Parathyroid adenoma (tissue), 2 donors: ENCODE measurements around the gene EXOSC6.
"Not testable (repeated sequence)": the region's sequence is repeated elsewhere in the genome, so short reads cannot be mapped to it uniquely, and the experiment has no call there.

Source experiments
- H2AFZ ChIP-seq: fragments of 300-600 bp; sonication (generic); one replicate; pipeline ENCODE4 v1.7.0; 2017; ENCODE audit warnings: antibody characterized with exemption, mild to moderate bottlenecking
- H3K27ac ChIP-seq: fragments of 300-600 bp; sonication (generic); one replicate; pipeline ENCODE4 v1.7.0; 2017
- H3K27me3 ChIP-seq: fragments of 300-600 bp; sonication (generic); one replicate; pipeline ENCODE4 v1.7.0; 2017; ENCODE audit warnings: low read length; ENCODE audit not compliant: control insufficient read depth, insufficient read depth
- H3K36me3 ChIP-seq: fragments of 300-600 bp; sonication (generic); one replicate; pipeline ENCODE4 v1.7.0; 2017; ENCODE audit warnings: low read length; ENCODE audit not compliant: control insufficient read depth, insufficient read depth
- H3K4me1 ChIP-seq: fragments of 300-600 bp; sonication (generic); one replicate; pipeline ENCODE4 v1.7.0; 2017; ENCODE audit warnings: control low read depth
- H3K4me2 ChIP-seq: fragments of 300-600 bp; sonication (generic); one replicate; pipeline ENCODE4 v1.7.0; 2017; ENCODE audit warnings: low read length
- H3K4me3 ChIP-seq: fragments of 300-600 bp; sonication (generic); one replicate; pipeline ENCODE4 v1.7.0; 2017; ENCODE audit warnings: low read depth, low read length
- H3K79me2 ChIP-seq: fragments of 300-600 bp; sonication (generic); one replicate; pipeline ENCODE4 v1.7.0; 2017; ENCODE audit warnings: control low read depth
- H3K9ac ChIP-seq: fragments of 300-600 bp; sonication (generic); one replicate; pipeline ENCODE4 v1.7.0; 2017; ENCODE audit warnings: mild to moderate bottlenecking
- H3K9me3 ChIP-seq: fragments of 300-600 bp; sonication (generic); one replicate; pipeline ENCODE4 v1.7.0; 2017; ENCODE audit warnings: low read length; ENCODE audit not compliant: control insufficient read depth
- TF ChIP-seq, protein P1 (sequence below): fragments of 300-600 bp; sonication (generic); IDR thresholded peaks from one replicate; pipeline ENCODE4 v1.7.0; 2017; ENCODE audit warnings: antibody characterized with exemption, mild to moderate bottlenecking
- donor health status: primary hyperparathyroidism.

EXOSC6 gene

DNA sequence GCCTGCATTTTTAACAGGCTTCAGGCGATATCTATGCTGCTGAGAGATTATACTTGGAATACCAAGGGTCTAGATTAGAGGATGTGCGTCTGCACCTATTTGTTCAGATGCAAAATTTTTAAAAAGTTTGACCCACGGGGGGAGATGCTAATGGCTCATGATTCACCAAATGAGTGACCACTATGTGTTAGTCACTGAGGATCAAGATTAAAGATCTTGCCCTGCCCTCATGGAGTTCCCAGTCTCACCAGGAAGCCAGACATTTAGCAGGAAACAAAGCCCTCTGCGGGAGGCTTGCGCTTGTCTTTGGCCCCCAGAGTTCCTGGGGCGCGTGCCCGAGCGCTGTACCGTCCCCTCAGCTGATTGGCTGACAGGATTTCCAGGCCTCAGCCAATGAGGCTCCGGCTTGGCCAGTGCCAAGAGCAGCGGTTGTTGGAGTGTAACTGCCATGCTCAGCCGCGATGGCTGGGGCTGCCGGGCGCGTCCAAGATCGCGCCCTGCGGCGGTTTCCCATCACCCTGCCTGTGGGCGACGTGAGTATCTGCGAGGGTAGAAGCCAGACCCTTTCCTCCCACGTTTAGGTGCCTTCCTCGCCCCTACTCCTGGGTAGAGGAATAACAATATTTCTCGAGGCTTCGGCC is 42.8 kb upstream of the EXOSC6 start:
- H3K36me3 ChIP-seq: no peaks in the 10 kb centered on the region
- no peaks in the 10 kb centered on the region for H3K27me3 ChIP-seq
- H2AFZ ChIP-seq: no peak overlapping the region
- H3K4me1 ChIP-seq: peaks cover 5% of the 10 kb centered on the region
- H3K9ac ChIP-seq: no peak overlapping the region
- no peak overlapping the region for H3K27ac ChIP-seq
- H3K4me2 ChIP-seq: no peak overlapping the region
- TF ChIP-seq, protein P1, sequence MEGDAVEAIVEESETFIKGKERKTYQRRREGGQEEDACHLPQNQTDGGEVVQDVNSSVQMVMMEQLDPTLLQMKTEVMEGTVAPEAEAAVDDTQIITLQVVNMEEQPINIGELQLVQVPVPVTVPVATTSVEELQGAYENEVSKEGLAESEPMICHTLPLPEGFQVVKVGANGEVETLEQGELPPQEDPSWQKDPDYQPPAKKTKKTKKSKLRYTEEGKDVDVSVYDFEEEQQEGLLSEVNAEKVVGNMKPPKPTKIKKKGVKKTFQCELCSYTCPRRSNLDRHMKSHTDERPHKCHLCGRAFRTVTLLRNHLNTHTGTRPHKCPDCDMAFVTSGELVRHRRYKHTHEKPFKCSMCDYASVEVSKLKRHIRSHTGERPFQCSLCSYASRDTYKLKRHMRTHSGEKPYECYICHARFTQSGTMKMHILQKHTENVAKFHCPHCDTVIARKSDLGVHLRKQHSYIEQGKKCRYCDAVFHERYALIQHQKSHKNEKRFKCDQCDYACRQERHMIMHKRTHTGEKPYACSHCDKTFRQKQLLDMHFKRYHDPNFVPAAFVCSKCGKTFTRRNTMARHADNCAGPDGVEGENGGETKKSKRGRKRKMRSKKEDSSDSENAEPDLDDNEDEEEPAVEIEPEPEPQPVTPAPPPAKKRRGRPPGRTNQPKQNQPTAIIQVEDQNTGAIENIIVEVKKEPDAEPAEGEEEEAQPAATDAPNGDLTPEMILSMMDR: no peak
- H3K4me3 ChIP-seq: no peak overlapping the region
- H3K9me3 ChIP-seq: no peaks in the 10 kb centered on the region
- H3K79me2 ChIP-seq: peaks cover 5% of the 10 kb centered on the region

DNA sequence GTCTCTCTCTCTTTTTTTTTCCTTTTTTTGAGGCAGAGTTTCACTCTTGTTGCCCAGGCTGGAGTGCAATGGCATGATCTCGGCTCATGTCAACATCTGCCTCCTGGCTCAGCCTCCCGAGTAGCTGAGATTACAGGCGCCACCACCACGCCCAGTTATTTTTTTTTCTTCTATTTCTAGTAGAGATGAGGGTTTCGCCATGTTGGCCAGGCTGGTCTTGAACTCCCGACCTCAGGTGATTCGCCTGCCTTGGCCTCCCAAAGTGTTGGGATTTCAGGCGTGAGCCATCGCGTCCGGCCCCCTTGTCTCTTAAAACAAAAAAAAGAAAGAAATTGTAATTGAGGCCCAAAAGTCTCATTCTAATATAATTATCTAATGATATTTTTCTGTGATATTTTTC is 40.4 kb upstream of the EXOSC6 start:
- not testable (repeated sequence) for H3K4me2 ChIP-seq, H3K36me3 ChIP-seq, H3K4me1 ChIP-seq, H3K27me3 ChIP-seq, H3K9ac ChIP-seq, H3K27ac ChIP-seq, H3K4me3 ChIP-seq, H2AFZ ChIP-seq, H3K9me3 ChIP-seq
- H3K79me2 ChIP-seq: peaks cover 16% of the 10 kb centered on the region

DNA sequence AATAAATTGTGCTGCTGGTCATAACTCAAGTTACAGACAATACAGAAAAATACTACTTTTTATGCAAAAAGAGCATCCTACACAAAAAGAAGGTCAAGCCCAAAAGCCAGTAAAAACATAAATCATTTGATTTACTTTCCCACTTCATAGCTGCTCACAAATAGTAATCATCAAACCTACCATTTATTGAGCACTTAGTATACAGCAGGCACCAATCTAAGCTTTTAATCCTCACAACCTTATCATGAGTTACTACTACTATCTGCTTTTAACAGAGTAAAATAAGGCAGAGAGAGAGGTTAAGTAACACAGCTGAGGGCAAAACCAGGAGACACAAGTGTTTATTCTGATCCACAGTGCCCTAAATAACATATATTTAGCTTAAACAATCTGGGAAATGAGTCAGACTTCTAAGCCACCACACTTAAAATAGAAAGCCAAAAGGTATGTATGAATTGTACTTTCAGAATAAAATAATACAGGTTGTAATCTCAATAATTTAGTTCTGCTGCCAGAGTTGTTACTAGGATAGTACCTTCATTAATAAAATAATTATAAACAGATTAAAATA is 39.3 kb upstream of the EXOSC6 start:
- no peak overlapping the region for H3K9ac ChIP-seq
- H3K27me3 ChIP-seq: no peaks in the 10 kb centered on the region
- no peak overlapping the region for H2AFZ ChIP-seq
- H3K4me3 ChIP-seq: no peak overlapping the region
- H3K36me3 ChIP-seq: no peaks in the 10 kb centered on the region
- TF ChIP-seq, protein P1: no peak
- H3K27ac ChIP-seq: no peak overlapping the region
- H3K79me2 ChIP-seq: peaks cover 19% of the 10 kb centered on the region
- no peaks in the 10 kb centered on the region for H3K9me3 ChIP-seq
- H3K4me2 ChIP-seq: no peak overlapping the region
- no peaks in the 10 kb centered on the region for H3K4me1 ChIP-seq

DNA sequence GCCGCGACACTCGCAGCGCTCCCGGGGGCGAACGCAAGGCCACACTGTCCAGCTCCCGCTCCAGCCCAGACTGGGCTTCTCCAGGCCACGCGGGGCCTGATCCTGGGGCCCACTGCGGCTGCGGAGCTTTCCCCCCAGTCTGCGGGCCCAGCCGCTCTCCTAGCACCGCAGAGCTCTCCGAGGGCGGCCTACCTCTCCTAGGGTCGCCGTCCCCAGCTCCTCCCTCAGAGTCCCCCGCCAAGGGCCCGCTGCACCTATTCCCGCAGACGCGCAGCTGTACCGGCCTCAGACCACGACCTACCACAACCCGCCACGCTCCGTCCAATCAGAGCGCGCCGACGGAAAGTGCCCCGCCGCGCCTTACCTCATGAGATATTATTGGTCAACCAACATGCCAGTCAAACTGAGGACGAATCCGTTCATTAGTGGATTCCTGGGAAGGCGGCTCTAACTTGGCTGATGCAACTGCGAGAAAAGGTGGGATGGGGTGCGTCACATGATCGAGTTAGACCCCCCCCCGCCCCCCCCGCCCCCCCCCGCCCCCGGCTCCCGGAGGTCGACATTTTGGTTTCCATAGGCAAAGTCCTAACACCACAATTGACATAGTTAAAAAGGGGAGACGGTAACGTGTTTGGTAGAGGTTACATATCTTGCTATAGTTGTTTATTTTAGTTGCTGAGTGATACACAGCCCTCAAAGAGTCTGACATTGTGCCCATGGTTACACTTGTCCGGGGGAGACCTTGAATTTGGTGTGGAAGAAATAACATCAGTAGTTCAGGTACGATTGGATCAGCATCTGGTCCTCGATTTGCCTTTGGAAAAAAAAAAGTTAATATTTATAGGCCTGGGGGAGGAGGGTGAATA is 37.7 kb upstream of the EXOSC6 start, which contains the start of gene AARS1:
AARS1 (minus strand) TSS at position 278 of the 866 bp plus-strand sequence. CDS start 6,743 bp downstream, outside the sequence.
- H3K79me2 ChIP-seq: peaks cover 23% of the 10 kb centered on the region
- H2AFZ ChIP-seq: peak within 1 kb of the TSS; percentile 99
- TF ChIP-seq, protein P1: no peak
- no peaks in the 10 kb centered on the region for H3K27me3 ChIP-seq
- H3K9me3 ChIP-seq: no peaks in the 10 kb centered on the region
- H3K27ac ChIP-seq: peak within 1 kb of the TSS; percentile 89
- peak within 1 kb of the TSS; percentile 69 for H3K4me3 ChIP-seq
- H3K36me3 ChIP-seq: no peaks in the 10 kb centered on the region
- H3K4me1 ChIP-seq: no peaks in the 10 kb centered on the region
- peak within 1 kb of the TSS; percentile 83 for H3K4me2 ChIP-seq
- H3K9ac ChIP-seq: peak within 1 kb of the TSS; percentile 70

DNA sequence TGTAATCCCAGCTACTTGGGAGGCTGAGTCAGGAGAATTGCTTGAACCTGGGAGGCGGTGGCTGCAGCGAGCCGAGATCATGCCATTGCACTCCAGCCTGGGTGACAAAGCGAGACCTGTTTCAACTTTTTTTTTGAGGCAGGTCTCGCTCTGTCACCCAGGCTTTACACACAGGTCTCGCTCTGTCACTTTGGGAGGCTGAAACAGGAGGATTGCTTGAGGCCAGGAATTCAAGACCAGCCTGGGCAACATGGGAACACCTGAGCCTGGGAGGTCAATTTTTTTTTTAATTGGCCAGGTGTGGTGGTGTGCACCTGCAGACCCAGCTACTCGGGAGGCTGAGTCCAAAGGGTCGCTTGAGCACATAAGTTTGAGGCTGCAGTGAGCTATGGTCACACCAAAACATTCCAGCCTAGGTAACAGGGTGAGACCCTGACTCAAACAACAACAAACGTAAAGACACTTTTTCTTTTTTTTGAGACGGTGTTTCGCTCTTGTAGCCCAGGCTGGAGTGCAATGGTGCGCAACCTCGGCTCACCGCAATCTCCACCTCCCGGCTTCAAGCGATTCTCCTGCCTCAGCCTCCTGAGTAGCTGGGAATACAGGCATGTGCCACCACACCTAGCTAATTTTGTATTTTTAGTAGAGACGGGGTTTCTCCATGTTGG is 35.7 kb upstream of the EXOSC6 start:
- H3K4me3 ChIP-seq, H3K36me3 ChIP-seq, H3K9ac ChIP-seq, H3K9me3 ChIP-seq, H2AFZ ChIP-seq, H3K4me2 ChIP-seq, H3K4me1 ChIP-seq, H3K27ac ChIP-seq, H3K27me3 ChIP-seq: not testable (repeated sequence)
- peaks cover 30% of the 10 kb centered on the region for H3K79me2 ChIP-seq
